OCI-LY7 (cell line): ENCODE results near the gene CTDSPL2. TPM values are rescaled to one million over a fixed set of nuclear protein-coding genes. Genes with fewer than 3 reads are reported as not detected.

Source experiments
- BruUV-seq: library from RNA; stranded (reverse); fragments of 400-500 nt; replicated peaks from 2 replicates; lab custom pipeline; 2021; lab: Mats Ljungman, UMichigan
- CTCF ChIA-PET: fragments of 300-600 bp; sonication (Branson Sonifier 250); formaldehyde crosslinking; loops from one replicate; lab custom pipeline; 2022; ENCODE audit warnings: antibody characterized with exemption; ENCODE audit not compliant: unreplicated experiment; lab: Charles Lee
- POLR2A ChIA-PET: fragments of 300-600 bp; sonication (Branson Sonifier 250); formaldehyde crosslinking; loops from one replicate; lab custom pipeline; 2022; ENCODE audit warnings: antibody characterized with exemption; lab: Charles Lee
- DNase-seq: peaks from one replicate; pipeline ENCODE4 v3.0.0-alpha.2; 2015; ENCODE audit warnings: low spot score
- H2AFZ ChIP-seq: fragments of 200-600 bp; sonication (generic), shearing (Covaris generic); 2 replicates; pipeline ENCODE4 v1.6.1; 2014; ENCODE audit warnings: mild to moderate bottlenecking, antibody characterized with exemption, low read length, moderate library complexity
- H3K27ac ChIP-seq: fragments of 200-600 bp; sonication (generic); 2 replicates; pipeline ENCODE4 v1.5.1; 2014; ENCODE audit warnings: mixed run types, low read depth, mild to moderate bottlenecking, moderate library complexity, low read length, inconsistent platforms; ENCODE audit not compliant: poor library complexity, severe bottlenecking
- H3K36me3 ChIP-seq: fragments of 200-600 bp; sonication (generic); 2 replicates; pipeline ENCODE4 v1.6.1; 2014; ENCODE audit warnings: mild to moderate bottlenecking, antibody characterized with exemption, low read length, moderate library complexity, mixed read lengths; ENCODE audit not compliant: insufficient read depth
- H3K4me1 ChIP-seq: fragments of 200-600 bp; sonication (generic); 2 replicates; pipeline ENCODE4 v1.5.1; 2014; ENCODE audit warnings: mild to moderate bottlenecking, low read length; ENCODE audit not compliant: insufficient read depth, poor library complexity, severe bottlenecking
- H3K4me2 ChIP-seq: fragments of 200-600 bp; sonication (generic); 2 replicates; pipeline ENCODE4 v1.6.1; 2014; ENCODE audit warnings: mild to moderate bottlenecking, low read length
- H3K4me3 ChIP-seq: fragments of 200-600 bp; sonication (generic); 2 replicates; pipeline ENCODE4 v1.5.1; 2014; ENCODE audit warnings: mild to moderate bottlenecking, low read depth, low read length; ENCODE audit not compliant: poor library complexity, severe bottlenecking
- H3K79me2 ChIP-seq: fragments of 200-600 bp; sonication (generic); 2 replicates; pipeline ENCODE4 v1.6.1; 2016; ENCODE audit warnings: low read depth, mild to moderate bottlenecking, low read length, moderate library complexity, mixed read lengths; ENCODE audit not compliant: insufficient read depth
- H3K9me2 ChIP-seq: fragments of 200-600 bp; sonication (generic); 2 replicates; pipeline ENCODE4 v1.6.1; 2016; ENCODE audit warnings: mild to moderate bottlenecking, low read length, mixed read lengths; ENCODE audit not compliant: insufficient read depth
- H3K9me3 ChIP-seq: fragments of 200-600 bp; sonication (generic); 2 replicates; pipeline ENCODE4 v1.6.1; 2014; ENCODE audit warnings: mild to moderate bottlenecking, mixed run types, low read length, mixed read lengths
- H4K20me1 ChIP-seq: fragments of 200-600 bp; sonication (generic); 2 replicates; pipeline ENCODE4 v1.6.1; 2014; ENCODE audit warnings: mild to moderate bottlenecking, antibody characterized with exemption, low read length, moderate library complexity, mixed read lengths; ENCODE audit not compliant: insufficient read depth
- EZH2phosphoT487 ChIP-seq: fragments of 200-600 bp; sonication (generic); IDR thresholded peaks from 2 replicates; pipeline ENCODE4 v1.6.1; 2018; ENCODE audit warnings: low read depth, borderline replicate concordance, mild to moderate bottlenecking, mixed run types, antibody characterized with exemption, low read length, moderate library complexity, mixed read lengths
- intact Hi-C: fragments of 100-400 bp; cut with micrococcal nuclease; formaldehyde crosslinking; loops from one replicate; pipeline ENCODE4 v1.10.0; 2022; ENCODE audit not compliant: unreplicated experiment
- total RNA-seq, 2 experiments: library from RNA; depleted of rRNA in 1 of 2; stranded (reverse); fragments of >200 nt in 1 of 2; shearing (Covaris generic) in 1 of 2; gene quantifications; 2 replicates each; pipeline ENCODE4 v1.2.3, GENCODE V29; 2014 to 2022
- TF ChIP-seq, protein P1 (sequence below): fragments of 200-600 bp; sonication (generic); conservative IDR thresholded peaks from 2 replicates; pipeline ENCODE4 v1.5.1; 2014; ENCODE audit warnings: mild to moderate bottlenecking, antibody characterized with exemption, low read length, moderate library complexity, mixed read lengths

The CTDSPL2 gene
- total RNA-seq, 2 experiments from 2014 or later = 88.0 to 138 TPM

DNA sequence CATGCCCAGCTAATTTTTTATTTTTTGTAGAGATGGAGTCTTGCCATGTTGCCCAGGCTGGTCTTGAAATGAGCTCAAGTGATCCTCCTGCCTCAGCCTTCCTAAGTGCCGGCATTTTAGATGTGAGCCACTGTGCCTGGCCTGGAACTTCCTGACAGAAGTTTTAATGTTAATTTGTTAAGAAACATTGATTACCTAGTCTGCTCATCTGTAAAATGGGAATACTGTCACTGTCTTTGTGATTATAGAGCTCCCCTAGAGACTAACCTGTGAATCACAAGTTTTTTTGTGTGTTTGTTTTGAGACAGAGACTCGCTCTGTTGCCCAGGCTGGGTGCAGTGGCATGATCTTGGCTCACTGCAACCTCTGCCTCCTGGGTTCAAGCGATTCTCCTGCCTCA is 105.3 kb downstream of the CTDSPL2 start:
- no TSS peak for BruUV-seq
- H4K20me1 ChIP-seq = peaks cover 1% of the 10 kb centered on the region; the same call in 1 of the 2 replicates

GRCh38 chr15:44535092-44535491 is 107.7 kb downstream of the CTDSPL2 start:
- TF ChIP-seq, protein P1, sequence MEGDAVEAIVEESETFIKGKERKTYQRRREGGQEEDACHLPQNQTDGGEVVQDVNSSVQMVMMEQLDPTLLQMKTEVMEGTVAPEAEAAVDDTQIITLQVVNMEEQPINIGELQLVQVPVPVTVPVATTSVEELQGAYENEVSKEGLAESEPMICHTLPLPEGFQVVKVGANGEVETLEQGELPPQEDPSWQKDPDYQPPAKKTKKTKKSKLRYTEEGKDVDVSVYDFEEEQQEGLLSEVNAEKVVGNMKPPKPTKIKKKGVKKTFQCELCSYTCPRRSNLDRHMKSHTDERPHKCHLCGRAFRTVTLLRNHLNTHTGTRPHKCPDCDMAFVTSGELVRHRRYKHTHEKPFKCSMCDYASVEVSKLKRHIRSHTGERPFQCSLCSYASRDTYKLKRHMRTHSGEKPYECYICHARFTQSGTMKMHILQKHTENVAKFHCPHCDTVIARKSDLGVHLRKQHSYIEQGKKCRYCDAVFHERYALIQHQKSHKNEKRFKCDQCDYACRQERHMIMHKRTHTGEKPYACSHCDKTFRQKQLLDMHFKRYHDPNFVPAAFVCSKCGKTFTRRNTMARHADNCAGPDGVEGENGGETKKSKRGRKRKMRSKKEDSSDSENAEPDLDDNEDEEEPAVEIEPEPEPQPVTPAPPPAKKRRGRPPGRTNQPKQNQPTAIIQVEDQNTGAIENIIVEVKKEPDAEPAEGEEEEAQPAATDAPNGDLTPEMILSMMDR = no peak
- no peak for TF ChIP-seq EZH2phosphoT487

More for the DNA sequence above, 105.3 kb downstream of the CTDSPL2 start:
- H3K4me1 ChIP-seq = peaks cover 6% of the 10 kb centered on the region
- ChIA-PET CTCF (interaction anchor here (0.8 kb wide), 1 partner anchor 31 kb away, joined by 3 read pairs; no protein-coding TSS in a partner anchor), POLR2A (interaction anchor here (1.2 to 1.3 kb wide), 2 partner anchors 74 to 607 kb away, joined by 3 read pairs; no protein-coding TSS in a partner anchor)
- H3K79me2 ChIP-seq = peaks cover 6% of the 10 kb centered on the region
- no peak overlapping the region for H3K27ac ChIP-seq
- no peak overlapping the region for H2AFZ ChIP-seq
- no peak overlapping the region for H3K4me2 ChIP-seq
- intact Hi-C loops = no loop called here
- no peaks in the 10 kb centered on the region for H3K9me2 ChIP-seq
- TF ChIP-seq EZH2phosphoT487 = no peak
- TF ChIP-seq, protein P1 = peak; percentile 67
- H3K9me3 ChIP-seq = no peaks in the 10 kb centered on the region
- DNase-seq = peak; percentile 35
- peaks cover 3% of the 10 kb centered on the region; the same call in 1 of the 2 replicates for H3K36me3 ChIP-seq
- no peak overlapping the region for H3K4me3 ChIP-seq

More at GRCh38 chr15:44535092-44535491, 107.7 kb downstream of the CTDSPL2 start:
- no peak overlapping the region for H3K4me2 ChIP-seq
- no peak overlapping the region for H3K27ac ChIP-seq
- ChIA-PET POLR2A (interaction anchor here (0.6 to 1.5 kb wide), 3 partner anchors 124 to 273 kb away, joined by 3 read pairs; partner anchors contain the start of gene TRIM69), CTCF (no interaction called here)
- peaks cover 27% of the 10 kb centered on the region for H3K79me2 ChIP-seq
- peaks cover 12% of the 10 kb centered on the region; the same call in 1 of the 2 replicates for H4K20me1 ChIP-seq
- no peaks in the 10 kb centered on the region for H3K9me2 ChIP-seq
- H2AFZ ChIP-seq = no peak overlapping the region
- DNase-seq = no peak
- H3K4me3 ChIP-seq = no peak overlapping the region
- BruUV-seq = no TSS peak
- no peaks in the 10 kb centered on the region for H3K9me3 ChIP-seq
- H3K36me3 ChIP-seq = peaks cover 18% of the 10 kb centered on the region
- H3K4me1 ChIP-seq = peaks cover 14% of the 10 kb centered on the region
- intact Hi-C loops = no loop called here
